ENCODE data around the gene ZNF154.

The ZNF154 gene

DNA sequence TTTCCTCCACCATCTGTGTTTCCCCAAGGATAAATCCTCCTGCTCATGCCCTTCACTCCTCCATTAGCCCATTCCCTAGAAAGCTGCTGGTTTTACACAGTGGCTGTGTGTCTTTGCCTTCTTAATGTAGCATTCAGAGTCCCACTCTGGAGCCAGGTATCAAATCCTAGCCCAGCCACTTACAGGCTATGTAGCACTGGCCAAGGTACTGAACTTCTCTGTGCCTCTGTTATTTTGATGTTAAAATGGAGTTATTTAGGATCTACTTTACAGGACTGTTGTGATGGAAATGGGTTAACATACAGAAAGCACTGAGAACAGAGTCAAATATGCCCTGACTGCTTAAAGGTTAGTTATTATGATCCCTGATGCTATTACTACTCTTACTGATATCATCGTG lies 41.8 kb downstream of the ZNF154 start:
- TF ChIP-seq FOXP2 (optimal IDR thresholded peaks at IDR 0.05; ENCODE audit: control extremely low read depth, extremely low read length, insufficient read depth) = no peak
- TF ChIP-seq EZH2 (IDR thresholded peaks at IDR 0.05) = no peak
- TF ChIP-seq POLR2AphosphoS5 (IDR thresholded peaks at IDR 0.05; ENCODE audit: borderline replicate concordance, low read depth, low read length) = no peak
- DNase-seq (ENCODE audit: low read depth, low spot score) = no peak
- Histone ChIP-seq H3K9ac (ENCODE audit: insufficient read length) (no peak overlapping the region), H3K9me3 (ENCODE audit: low read depth, low read length) (no peaks in the 10 kb centered on the region), H3K27ac (no peak overlapping the region), H3K36me3 (ENCODE audit: insufficient read depth, low read length) (no peaks in the 10 kb centered on the region), H3K4me3 (no peak overlapping the region)

DNA sequence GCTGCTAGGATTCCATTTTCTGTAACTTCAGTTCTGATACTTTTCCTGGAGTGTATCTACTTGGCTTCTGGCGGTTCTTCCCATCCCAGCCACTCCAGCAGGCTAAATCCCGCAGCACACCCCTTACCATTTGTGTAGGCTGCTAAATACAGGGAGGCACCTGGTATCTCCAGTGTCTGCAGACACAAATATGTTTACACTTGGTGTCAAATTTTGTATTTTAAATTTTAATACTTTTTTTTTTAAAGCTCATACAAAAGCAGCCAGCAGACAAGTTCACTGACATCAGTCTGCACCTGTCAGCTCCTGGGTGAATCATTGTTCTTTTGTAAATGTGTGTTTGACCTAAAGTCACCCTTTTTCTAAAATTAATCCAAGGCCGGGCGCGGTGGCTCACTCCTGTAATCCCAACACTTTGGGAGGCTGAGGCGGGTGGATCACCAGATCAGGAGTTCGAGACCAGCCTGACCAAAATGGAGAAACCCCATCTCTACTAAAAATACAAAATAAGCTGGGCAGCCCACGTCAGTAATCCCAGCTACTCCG lies 43.7 kb downstream of the ZNF154 start:
- Histone ChIP-seq H3K9ac (ENCODE audit: insufficient read length) (no peak overlapping the region), H3K4me3 (no peak overlapping the region), H3K36me3 (ENCODE audit: insufficient read depth, low read length) (no peaks in the 10 kb centered on the region), H3K9me3 (ENCODE audit: low read depth, low read length) (no peaks in the 10 kb centered on the region), H3K27ac (no peak overlapping the region)
- DNase-seq (ENCODE audit: low read depth, low spot score) = no peak
- TF ChIP-seq POLR2AphosphoS5 (IDR thresholded peaks at IDR 0.05; ENCODE audit: borderline replicate concordance, low read depth, low read length) (no peak), FOXP2 (optimal IDR thresholded peaks at IDR 0.05; ENCODE audit: control extremely low read depth, extremely low read length, insufficient read depth) (no peak), EZH2 (IDR thresholded peaks at IDR 0.05) (no peak)

DNA sequence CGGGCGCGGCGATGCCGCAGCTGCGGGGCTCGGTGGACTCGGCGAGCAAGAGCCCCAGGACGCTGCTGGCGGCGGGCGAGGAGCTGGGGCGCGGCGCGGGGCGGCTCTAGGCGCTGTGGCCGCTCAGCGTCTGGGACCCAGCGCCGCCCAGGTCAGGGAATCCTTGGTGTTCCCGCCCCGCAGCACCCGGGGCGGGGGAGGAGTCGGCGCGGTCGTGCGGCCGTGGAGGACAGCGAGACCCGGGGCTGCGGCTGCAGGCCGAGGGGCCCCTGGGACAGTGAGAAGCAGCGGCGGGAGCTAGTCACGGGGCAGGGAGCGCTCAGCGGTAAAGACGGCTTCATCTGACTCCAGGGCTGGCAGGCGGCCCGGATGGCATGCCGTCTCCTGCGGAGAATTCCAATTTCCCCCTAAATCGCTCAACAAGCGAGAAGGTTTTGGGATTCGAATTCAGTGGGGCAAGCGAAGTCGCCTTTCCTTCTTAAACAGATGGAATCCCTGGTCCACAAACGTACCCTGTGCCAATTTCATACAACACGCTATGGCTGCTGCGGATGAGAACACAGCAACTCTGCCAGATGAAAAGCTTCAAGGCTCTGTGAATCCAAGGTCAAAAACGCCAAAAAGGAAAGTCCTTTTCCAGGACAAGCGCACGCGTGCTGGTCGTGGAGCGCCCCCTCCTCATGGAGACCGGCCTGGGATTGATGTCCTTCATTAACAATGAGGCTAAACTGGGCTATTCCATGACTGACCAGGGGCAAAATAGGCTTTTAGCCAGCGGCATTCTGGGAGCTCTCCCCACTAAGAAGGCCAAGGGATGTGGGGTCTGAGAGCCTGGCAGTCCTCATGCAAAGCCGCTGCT lies 44.5 kb downstream of the ZNF154 start:
- no peak for DNase-seq (ENCODE audit: low read depth, low spot score)
- H3K9me3 ChIP-seq (ENCODE audit: low read depth, low read length) = no peaks in the 10 kb centered on the region
- H3K4me3 ChIP-seq = peak overlapping the region; percentile 74
- no peak overlapping the region for H3K9ac ChIP-seq (ENCODE audit: insufficient read length)
- TF ChIP-seq FOXP2 (optimal IDR thresholded peaks at IDR 0.05; ENCODE audit: control extremely low read depth, extremely low read length, insufficient read depth) = no peak
- no peak for TF ChIP-seq EZH2 (IDR thresholded peaks at IDR 0.05)
- no peak for TF ChIP-seq POLR2AphosphoS5 (IDR thresholded peaks at IDR 0.05; ENCODE audit: borderline replicate concordance, low read depth, low read length)
- H3K36me3 ChIP-seq (ENCODE audit: insufficient read depth, low read length) = no peaks in the 10 kb centered on the region
- no peak overlapping the region for H3K27ac ChIP-seq

DNA sequence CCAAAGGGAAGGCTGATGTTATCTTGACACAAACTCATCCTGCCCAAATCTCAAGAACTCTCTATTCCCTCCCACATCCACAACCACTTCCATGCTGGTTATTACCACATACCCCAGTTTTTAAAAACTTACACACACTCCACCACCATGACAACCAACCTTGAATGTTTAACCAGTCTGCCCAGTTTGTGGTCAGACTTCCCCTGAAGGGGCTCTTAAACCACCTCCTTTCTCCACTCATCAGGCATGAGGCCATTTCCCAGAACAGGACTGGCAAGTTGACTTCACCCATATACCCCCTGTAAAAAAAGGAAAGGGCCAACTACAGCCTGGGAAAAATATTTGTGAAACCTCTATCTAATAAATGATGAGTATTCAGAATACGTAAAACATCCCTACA lies 52.7 kb downstream of the ZNF154 start:
- Histone ChIP-seq H3K9ac (ENCODE audit: insufficient read length) (no peak overlapping the region), H3K36me3 (ENCODE audit: insufficient read depth, low read length) (no peaks in the 10 kb centered on the region), H3K27ac (no peak overlapping the region), H3K9me3 (ENCODE audit: low read depth, low read length) (no peaks in the 10 kb centered on the region), H3K4me3 (no peak overlapping the region)
- TF ChIP-seq POLR2AphosphoS5 (IDR thresholded peaks at IDR 0.05; ENCODE audit: borderline replicate concordance, low read depth, low read length) (no peak), FOXP2 (optimal IDR thresholded peaks at IDR 0.05; ENCODE audit: control extremely low read depth, extremely low read length, insufficient read depth) (no peak), EZH2 (IDR thresholded peaks at IDR 0.05) (no peak)
- no peak for DNase-seq (ENCODE audit: low read depth, low spot score)

DNA sequence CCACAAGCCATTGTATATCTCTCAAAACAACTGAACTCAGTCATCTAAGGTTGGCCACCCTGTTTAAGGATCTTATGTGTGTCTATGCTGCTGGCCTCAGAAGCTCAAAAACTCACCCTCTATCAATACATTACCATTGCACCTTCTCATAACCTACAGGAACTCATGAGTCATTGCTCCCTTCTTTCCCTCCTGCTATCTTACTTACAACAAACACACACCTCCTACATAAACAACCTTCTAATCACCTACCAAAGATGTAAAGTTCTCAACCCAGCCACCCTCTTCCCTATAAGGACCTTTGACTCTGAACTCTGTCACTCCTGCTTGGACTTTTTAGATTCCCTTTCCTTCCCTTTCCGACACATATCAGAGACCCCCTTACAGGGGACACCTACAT lies 53.6 kb downstream of the ZNF154 start:
- no peak overlapping the region for H3K4me3 ChIP-seq
- no peaks in the 10 kb centered on the region for H3K36me3 ChIP-seq (ENCODE audit: insufficient read depth, low read length)
- H3K27ac ChIP-seq = no peak overlapping the region
- no peaks in the 10 kb centered on the region for H3K9me3 ChIP-seq (ENCODE audit: low read depth, low read length)
- TF ChIP-seq FOXP2 (optimal IDR thresholded peaks at IDR 0.05; ENCODE audit: control extremely low read depth, extremely low read length, insufficient read depth) (no peak), EZH2 (IDR thresholded peaks at IDR 0.05) (no peak), POLR2AphosphoS5 (IDR thresholded peaks at IDR 0.05; ENCODE audit: borderline replicate concordance, low read depth, low read length) (no peak)
- no peak overlapping the region for H3K9ac ChIP-seq (ENCODE audit: insufficient read length)
- DNase-seq (ENCODE audit: low read depth, low spot score) = no peak

DNA sequence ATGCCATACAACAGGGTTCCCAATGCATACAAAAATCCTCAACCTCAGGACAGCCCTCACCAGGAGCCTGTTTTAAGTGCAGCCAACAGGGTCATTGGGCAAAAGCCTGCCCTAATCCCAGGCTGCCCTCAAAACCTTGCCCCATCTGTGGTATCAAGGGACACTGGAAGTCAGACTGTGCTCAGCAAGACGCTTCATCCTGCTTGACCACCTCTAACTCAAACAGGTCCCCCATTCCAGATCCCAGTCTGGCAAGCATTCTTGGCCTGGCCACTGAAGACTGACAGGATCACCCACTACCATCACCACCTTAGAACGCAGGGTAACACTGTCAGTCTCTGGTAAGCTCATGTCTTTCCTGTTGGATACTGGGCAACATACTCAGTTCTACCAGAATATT lies 55.3 kb downstream of the ZNF154 start:
- no peaks in the 10 kb centered on the region for H3K36me3 ChIP-seq (ENCODE audit: insufficient read depth, low read length)
- no peaks in the 10 kb centered on the region for H3K9me3 ChIP-seq (ENCODE audit: low read depth, low read length)
- H3K4me3 ChIP-seq = no peak overlapping the region
- no peak for DNase-seq (ENCODE audit: low read depth, low spot score)
- TF ChIP-seq FOXP2 (optimal IDR thresholded peaks at IDR 0.05; ENCODE audit: control extremely low read depth, extremely low read length, insufficient read depth) = no peak
- no peak overlapping the region for H3K27ac ChIP-seq
- H3K9ac ChIP-seq (ENCODE audit: insufficient read length) = no peak overlapping the region

DNA sequence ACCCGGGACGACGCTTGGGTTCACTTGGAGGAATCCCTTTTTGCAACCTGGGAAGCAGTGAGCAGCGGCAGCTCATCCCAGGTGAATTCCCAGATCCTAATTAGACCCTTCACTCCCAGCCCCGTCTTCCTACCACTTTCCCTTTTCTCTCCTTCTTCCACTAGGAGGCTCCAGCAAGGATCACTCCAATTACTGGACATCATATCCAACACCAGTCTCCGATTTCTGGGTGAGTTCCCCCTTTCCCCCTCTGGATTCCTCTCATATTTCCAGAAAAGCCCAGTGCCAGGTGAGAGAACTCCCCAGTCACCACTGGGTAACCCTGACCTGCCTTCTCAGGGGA lies 57.4 kb downstream of the ZNF154 start:
- no peaks in the 10 kb centered on the region for H3K36me3 ChIP-seq (ENCODE audit: insufficient read depth, low read length)
- H3K9ac ChIP-seq (ENCODE audit: insufficient read length) = no peak overlapping the region
- no peak overlapping the region for H3K4me3 ChIP-seq
- H3K9me3 ChIP-seq (ENCODE audit: low read depth, low read length) = no peaks in the 10 kb centered on the region
- no peak for DNase-seq (ENCODE audit: low read depth, low spot score)
- TF ChIP-seq FOXP2 (optimal IDR thresholded peaks at IDR 0.05; ENCODE audit: control extremely low read depth, extremely low read length, insufficient read depth) (no peak), EZH2 (IDR thresholded peaks at IDR 0.05) (no peak), POLR2AphosphoS5 (IDR thresholded peaks at IDR 0.05; ENCODE audit: borderline replicate concordance, low read depth, low read length) (no peak)
- H3K27ac ChIP-seq = no peak overlapping the region

GRCh38 chr19:57648331-57649003 lies 60.5 kb downstream of the ZNF154 start:
- no peak overlapping the region for H3K4me3 ChIP-seq
- H3K9ac ChIP-seq (ENCODE audit: insufficient read length) = no peak overlapping the region
- no peak for TF ChIP-seq POLR2AphosphoS5 (IDR thresholded peaks at IDR 0.05; ENCODE audit: borderline replicate concordance, low read depth, low read length)
- TF ChIP-seq EZH2 (IDR thresholded peaks at IDR 0.05) = no peak
- TF ChIP-seq FOXP2 (optimal IDR thresholded peaks at IDR 0.05; ENCODE audit: control extremely low read depth, extremely low read length, insufficient read depth) = no peak
- no peak for DNase-seq (ENCODE audit: low read depth, low spot score)
- no peak overlapping the region for H3K27ac ChIP-seq
- no peaks in the 10 kb centered on the region for H3K9me3 ChIP-seq (ENCODE audit: low read depth, low read length)
- no peaks in the 10 kb centered on the region for H3K36me3 ChIP-seq (ENCODE audit: insufficient read depth, low read length)
